ENCODE measurements around the gene LRRN4CL.
A peak's percentile ranks its signal among the peaks of the same experiment; 100 is the strongest.
"Not testable (repeated sequence)": the region's sequence is repeated elsewhere in the genome, so short reads cannot be mapped to it uniquely, and the experiment has no call there.

Gene LRRN4CL

GRCh38 chr11:62677156-62677555 lies 12.2 kb downstream of the LRRN4CL start:
- no peak for DNase-seq (ENCODE audit: extremely low read depth in 1 of 2, low read depth in 1 of 2)

DNA sequence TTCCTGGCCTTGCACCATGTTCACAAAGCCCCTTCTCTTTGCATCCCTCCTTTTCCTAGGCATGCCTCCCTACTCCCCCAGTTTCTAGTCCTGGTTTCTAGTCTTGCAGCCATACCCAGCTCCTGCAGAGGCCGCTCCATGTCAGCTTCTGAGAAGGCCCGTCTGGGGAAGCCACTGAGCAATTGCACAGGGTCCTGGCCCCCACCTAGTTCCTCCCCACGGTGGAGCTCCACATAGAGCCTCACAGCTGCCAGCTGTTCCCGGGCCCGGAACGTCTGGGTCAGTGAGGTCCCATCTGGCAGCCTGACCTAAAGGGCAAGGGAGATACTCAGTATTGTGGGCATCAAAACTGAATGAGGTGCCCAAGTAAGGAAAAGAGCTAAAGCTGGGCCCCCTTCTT lies 12.6 kb downstream of the LRRN4CL start:
- DNase-seq (ENCODE audit: extremely low read depth in 1 of 2, low read depth in 1 of 2): no peak

GRCh38 chr11:62675415-62675814 lies 13.9 kb downstream of the LRRN4CL start:
- DNase-seq (ENCODE audit: extremely low read depth in 1 of 2, low read depth in 1 of 2): not testable (repeated sequence)

DNA sequence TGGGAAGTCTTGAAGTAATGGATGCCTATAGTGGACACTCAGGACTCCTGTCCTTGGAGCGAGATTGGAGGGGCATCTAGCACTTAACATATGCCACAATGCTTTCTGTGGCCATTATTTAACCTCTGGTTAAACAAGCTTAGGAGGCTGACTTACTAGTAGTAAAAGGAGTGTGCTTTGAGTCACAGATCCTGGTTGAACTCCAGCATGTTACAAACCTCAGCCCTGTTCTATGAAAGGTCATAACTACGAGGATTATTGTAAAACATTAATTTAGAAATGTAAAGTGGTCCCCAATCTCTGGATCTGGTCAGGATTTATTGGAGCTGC lies 16.2 kb downstream of the LRRN4CL start:
- no peak for DNase-seq (ENCODE audit: extremely low read depth in 1 of 2, low read depth in 1 of 2)

DNA sequence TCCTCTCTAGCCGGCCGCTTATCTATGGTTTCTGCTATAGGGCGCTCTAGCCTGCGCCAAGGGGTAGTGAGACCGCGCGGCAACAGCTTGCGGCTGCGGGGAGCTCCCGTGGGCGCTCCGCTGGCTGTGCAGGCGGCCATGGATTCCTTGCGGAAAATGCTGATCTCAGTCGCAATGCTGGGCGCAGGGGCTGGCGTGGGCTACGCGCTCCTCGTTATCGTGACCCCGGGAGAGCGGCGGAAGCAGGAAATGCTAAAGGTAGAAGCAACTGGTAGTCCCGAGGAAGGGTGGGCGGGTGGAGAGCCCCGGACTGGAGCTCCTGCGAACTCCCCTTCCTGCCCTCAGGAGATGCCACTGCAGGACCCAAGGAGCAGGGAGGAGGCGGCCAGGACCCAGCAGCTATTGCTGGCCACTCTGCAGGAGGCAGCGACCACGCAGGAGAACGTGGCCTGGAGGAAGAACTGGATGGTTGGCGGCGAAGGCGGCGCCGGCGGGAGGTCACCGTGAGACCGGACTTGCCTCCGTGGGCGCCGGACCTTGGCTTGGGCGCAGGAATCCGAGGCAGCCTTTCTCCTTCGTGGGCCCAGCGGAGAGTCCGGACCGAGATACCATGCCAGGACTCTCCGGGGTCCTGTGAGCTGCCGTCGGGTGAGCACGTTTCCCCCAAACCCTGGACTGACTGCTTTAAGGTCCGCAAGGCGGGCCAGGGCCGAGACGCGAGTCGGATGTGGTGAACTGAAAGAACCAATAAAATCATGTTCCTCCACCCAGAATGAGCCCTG lies 17.5 kb downstream of the LRRN4CL start, which contains the start of the genes LBHD1 and UQCC3:
Gene LBHD1, minus strand, starts transcription at position 660 of the 782 bp plus-strand sequence. CDS start 2,236 bp downstream, outside the sequence.
Gene UQCC3, plus strand, starts transcription at position 66 of the 782 bp plus-strand sequence. Its CDS starts 73 bp downstream, at position 139.
- DNase-seq (ENCODE audit: extremely low read depth in 1 of 2, low read depth in 1 of 2): peak; percentile 52 to 68

DNA sequence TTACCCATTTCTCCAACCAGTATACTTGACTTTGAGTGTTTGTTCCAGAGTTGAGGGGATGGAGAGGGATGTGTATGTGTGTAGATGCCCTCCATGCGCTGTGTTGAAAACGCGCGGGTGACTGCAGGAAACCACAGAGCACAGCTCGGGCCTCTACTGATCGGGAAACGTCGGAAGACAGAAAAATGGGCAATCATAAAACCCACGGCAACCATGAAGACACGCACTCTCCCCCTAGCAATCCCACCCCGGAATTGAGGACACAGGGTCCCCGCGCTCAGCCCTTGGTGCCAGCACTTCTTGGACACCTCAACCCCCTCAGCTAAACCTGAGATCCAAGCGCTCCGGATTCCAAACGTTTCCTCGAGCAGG lies 18.1 kb downstream of the LRRN4CL start:
- no peak for DNase-seq (ENCODE audit: extremely low read depth in 1 of 2, low read depth in 1 of 2)

DNA sequence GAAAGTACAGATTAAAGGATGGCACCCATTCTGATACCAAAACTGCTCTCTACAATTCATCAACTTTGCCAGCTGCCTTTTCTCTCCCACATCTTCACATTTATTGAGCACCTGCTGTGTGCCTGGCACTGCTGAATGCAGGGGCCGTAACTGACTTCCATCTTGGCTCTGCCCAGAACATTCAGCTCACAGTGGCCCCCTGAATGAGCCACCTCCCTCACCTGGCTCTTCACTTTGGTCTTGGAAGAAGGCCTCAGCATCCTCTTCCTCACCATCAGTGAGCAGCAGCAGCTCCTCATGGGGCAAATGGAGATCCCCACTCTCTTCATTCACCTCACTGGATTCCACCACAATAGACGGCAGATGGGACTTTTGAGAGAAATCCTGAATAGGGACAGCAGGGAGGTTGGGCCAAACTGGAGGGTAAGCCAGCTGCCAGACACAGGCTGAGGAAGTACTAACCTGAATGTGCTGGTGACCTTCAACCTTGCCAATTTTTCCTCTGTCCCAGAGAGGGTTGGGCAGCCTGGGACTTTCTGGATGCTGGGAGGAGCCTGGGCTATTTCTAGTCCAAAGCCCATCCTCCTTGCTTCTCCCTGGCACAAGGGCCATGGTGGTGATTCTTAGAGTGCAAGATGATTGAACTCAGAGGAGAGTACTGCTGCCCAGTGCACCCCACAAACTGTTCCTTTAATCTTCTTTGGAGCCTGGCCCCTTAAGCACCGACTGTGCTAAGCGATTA lies 19.7 kb downstream of the LRRN4CL start:
- no peak for DNase-seq (ENCODE audit: extremely low read depth in 1 of 2, low read depth in 1 of 2)

GRCh38 chr11:62667460-62667859 lies 21.9 kb downstream of the LRRN4CL start:
- no peak for DNase-seq (ENCODE audit: extremely low read depth in 1 of 2, low read depth in 1 of 2)

DNA sequence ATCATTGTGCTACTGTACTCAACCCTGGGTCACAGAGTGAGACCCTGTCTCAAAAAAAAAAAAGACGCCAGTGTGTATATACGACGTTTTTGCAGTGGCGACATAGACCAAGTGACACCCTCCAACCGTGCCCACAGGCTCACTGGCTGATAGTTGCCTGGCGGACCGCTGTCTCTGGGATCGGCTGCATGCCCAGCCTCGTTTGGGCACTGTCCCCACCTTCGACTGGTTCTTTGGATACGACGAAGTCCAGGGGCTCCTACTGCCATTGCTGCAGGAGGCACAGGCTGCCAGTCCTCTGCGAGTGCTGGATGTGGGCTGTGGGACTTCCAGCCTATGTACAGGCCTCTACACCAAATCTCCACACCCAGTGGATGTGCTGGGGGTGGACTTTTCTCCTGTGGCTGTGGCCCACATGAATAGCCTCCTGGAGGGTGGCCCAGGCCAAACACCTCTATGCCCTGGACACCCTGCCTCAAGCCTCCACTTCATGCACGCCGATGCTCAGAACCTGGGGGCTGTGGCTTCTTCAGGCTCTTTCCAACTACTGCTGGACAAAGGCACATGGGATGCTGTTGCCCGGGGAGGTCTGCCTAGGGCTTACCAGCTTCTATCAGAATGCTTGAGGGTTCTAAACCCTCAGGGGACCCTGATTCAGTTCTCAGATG lies 22.9 kb downstream of the LRRN4CL start:
- no peak for DNase-seq (ENCODE audit: extremely low read depth in 1 of 2, low read depth in 1 of 2)

- DNase-seq (ENCODE audit: extremely low read depth in 1 of 2, low read depth in 1 of 2): peak in 1 of 2 donors; percentile 62
Measured at GRCh38 chr11:62665599-62666258, 23.6 kb downstream of the LRRN4CL start.

DNA sequence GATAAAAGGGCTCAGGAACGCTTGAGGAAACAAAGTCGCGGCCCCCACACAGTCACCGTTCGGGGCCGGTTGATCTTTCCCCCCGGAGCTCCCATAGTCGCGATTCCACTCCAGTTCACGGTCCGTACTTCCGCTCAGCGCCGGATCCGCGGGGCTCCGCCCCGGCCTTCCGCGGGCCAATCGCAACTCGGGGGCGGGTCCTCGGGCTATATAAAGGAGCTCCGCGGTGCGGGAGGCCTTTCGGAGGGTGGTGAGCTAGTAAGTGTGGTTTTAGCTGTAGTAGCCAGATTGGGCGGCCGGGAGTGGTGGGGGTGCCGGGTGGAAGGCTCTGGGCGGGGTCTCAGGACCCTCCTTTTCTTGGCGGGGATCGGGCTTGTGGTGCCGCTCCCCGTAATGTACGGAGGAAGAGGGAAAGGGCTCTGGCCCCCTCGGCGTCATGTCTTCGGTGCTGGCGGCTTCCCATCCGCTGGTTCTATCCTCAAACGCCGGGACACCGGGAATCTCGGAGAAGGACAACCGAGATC lies 24.2 kb downstream of the LRRN4CL start, which contains the start of the genes C11orf98 and CSKMT:
Gene C11orf98, minus strand, starts transcription at position 136 of the 524 bp plus-strand sequence. Its CDS starts 41 bp downstream, at position 95.
Gene CSKMT, plus strand, starts transcription at position 238 of the 524 bp plus-strand sequence. CDS start 568 bp downstream, outside the sequence.
- DNase-seq (ENCODE audit: extremely low read depth in 1 of 2, low read depth in 1 of 2): peak; percentile 92 to 93

DNA sequence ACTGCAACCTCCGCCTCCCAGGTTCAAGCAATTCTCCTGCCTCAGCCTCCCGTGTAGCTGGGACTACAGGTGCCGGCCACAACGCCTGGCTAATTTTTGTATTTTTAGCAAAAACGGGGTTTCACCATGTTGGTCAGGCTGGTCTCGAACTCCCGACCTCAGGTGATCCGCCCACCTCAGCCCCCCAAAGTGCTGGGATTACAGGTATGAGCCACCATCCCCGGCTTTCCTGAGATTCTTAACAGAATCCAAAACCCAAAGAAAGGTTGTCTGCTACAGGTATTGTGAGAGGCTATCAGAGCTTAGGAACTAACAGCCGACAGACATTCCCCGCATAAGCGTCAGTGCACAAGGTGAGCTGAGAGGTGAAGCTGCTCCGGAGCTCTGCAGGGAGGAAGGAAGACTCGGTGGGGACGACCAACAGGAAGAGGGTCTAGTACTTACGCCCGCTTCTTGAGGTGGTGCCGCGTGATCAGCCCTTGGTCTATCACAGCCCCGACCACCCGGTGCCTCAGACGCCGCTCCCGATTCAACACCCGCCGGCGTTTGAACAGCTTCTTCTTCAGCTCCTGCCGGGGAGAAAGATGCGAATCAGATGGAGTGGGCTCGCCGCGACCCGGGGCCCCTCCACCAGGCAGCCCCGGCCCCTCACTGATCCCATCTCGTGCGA lies 24.8 kb downstream of the LRRN4CL start:
- peak in 1 of 2 donors; percentile 44 for DNase-seq (ENCODE audit: extremely low read depth in 1 of 2, low read depth in 1 of 2)

GRCh38 chr11:62656796-62657429 lies 32.4 kb downstream of the LRRN4CL start:
- no peak for DNase-seq (ENCODE audit: extremely low read depth in 1 of 2, low read depth in 1 of 2)

- DNase-seq (ENCODE audit: extremely low read depth in 1 of 2, low read depth in 1 of 2): no peak
Measured at GRCh38 chr11:62654297-62654696, 35.0 kb downstream of the LRRN4CL start.

GRCh38 chr11:62652161-62653006 lies 36.9 kb downstream of the LRRN4CL start:
- no peak for DNase-seq (ENCODE audit: extremely low read depth in 1 of 2, low read depth in 1 of 2)

- not testable (repeated sequence) for DNase-seq (ENCODE audit: extremely low read depth in 1 of 2, low read depth in 1 of 2)
Measured at GRCh38 chr11:62650283-62650682, 39.0 kb downstream of the LRRN4CL start.

GRCh38 chr11:62649486-62649885 lies 39.8 kb downstream of the LRRN4CL start:
- no peak for DNase-seq (ENCODE audit: extremely low read depth in 1 of 2, low read depth in 1 of 2)

DNA sequence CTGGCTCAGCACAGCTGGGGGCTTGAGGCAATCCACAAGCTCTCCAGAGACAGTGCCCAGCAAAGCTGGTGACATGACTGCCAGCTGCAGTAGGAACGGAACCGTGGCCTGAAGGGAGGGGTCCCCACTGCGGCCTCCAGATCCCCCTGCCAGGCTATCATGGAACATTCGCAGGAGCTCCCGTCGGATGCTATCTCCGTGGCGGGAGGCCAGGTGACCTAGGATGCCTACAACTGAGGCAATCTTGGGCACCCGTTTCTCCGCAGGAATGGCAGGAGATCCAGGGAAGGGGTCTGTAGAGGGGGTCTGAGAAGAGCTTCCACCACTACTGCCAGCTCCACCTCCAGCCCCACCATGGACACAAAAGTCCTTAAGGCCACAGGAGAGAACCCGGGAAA lies 40.4 kb downstream of the LRRN4CL start:
- no peak for DNase-seq (ENCODE audit: extremely low read depth in 1 of 2, low read depth in 1 of 2)
